Fibroblast of peridontal ligament (primary cell): ENCODE data around the gene BCAR3.
A peak's percentile ranks its signal among the peaks of the same experiment; 100 is the strongest.

Source experiments
- DNase-seq: peaks from one replicate; pipeline ENCODE4 v3.0.0-alpha.2; 2010; ENCODE audit errors: extremely low read depth

BCAR3 gene

DNA sequence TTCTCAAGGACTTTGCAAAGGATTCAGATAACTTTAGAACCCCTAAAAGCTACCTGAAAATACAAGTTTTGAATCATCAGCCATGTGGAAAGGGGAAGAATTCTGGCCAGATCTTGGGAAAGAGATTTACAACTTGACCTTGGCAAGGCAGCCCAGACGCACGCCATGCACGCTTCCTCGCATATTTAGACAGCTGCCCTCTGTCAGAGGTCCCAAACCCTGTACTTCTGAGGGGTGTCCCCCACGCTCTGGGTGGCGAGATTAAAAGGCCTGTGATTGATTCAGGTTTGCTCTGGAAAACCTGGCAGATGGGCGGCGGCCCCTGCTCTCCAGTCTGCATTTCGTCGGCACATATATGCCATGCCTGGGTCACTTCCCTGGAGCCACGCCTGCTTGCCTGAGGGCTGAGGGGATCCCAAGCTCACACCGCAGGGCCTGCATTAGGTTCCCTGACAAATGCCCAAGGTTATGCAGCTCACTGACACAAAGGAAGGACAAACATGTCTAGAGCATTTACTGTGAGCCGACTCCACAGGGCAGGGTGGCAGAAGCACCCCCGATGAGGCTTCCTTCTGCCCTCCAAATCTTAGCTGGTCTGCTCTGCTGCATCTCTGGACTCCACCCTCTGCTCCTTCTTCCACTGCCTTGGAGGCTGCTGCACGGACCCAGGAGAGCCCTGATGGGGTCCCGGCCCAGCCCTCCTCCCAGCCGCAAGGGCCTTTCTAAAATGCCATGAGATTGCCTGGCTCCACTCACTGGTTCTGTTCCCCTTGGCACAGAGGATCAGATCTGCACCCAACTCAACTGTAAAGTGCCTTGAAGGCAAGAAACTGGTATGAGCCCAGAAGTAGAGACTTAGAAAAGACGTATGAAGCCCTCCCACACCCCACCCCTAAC, 103.9 kb downstream of the BCAR3 start:
- DNase-seq = no peak

DNA sequence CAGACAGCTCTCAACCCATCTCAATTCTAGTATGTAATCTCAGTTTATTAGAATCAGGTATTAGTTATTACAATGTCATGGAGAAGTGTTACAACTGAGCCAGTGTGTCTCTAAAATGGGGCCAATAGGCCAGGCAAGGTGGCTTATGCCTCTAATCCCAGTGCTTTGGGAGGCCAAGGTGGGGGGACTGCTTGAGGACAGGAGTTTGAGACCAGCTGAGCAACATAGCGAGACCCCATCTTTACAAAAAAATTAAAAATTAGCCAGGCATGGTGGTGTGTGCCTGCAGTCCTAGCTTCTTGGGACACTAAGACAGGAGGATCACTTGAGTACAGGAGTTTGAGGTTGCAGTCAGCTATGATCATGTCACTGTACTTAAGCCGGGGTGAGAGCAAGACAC, 104.9 kb downstream of the BCAR3 start:
- no peak for DNase-seq

DNA sequence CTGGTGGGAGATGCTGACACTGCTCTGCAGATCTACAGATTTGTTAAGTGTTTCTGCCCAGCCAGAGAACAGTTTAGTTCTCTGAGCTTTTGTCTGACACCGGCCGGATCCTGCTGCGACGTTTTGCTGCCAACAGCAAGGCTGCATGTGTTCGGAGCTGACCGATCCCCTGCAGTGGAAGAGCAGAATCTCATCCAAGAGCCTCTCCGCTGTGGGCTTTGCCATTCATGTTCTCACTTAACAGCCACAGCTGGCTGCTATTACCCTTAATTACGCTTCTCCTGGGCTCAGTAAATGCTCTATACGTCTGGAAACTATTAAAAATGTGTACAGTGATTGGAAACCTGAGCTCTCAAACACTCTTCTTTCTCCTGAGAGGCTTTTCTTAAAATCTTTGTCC, 105.3 kb downstream of the BCAR3 start:
- DNase-seq = peak; percentile 95

DNA sequence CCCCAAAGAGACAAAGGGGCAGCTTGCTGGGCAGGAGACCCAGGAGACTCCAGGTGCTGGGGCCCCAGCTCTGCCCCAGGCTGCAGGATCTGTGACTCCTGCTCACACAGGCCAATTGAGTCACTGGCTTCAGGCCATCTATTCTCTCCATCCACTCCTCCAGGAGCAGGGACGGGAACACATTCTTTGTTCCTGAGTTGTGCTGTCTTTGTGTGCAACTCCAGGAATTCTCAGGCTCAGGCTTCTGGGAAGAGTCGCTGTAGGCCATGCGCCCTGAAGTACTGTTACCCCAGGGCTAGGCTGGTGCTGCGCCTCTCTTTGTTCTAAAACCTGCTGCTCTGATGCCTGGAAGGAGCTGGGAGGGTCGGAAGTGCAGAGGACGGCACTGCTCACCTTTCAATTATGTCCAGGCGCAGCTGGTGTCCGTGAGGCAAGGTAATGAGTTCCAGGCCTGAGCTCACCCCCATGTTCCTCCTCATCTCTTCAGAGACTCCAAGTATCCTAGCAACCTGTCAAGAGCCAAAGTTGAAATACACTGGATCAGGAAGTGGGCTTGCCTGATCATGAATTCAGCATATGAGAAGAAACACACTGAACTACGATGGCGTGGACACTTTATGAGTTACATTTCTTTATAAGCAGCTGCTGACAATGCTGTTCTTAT, 105.9 kb downstream of the BCAR3 start:
- DNase-seq = no peak

DNA sequence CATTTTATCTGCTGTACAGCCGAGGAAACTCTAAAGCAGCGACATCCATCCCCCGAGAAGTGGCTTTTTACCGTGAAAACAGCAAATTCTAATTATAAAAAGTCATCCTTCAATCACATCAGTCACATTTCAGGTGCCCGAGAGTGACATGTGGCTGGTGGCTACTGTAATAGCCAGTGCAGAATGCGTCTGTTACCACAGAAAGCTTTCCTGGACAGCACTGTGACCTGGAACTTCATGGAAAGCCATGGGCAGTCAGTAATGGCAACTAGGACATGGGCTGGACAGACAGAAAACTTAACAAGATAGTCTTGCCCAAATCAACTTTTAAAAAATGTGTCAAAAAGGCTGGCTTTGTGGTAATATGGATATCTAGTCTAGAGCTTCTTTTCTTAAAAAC, 106.6 kb downstream of the BCAR3 start:
- DNase-seq = no peak

DNA sequence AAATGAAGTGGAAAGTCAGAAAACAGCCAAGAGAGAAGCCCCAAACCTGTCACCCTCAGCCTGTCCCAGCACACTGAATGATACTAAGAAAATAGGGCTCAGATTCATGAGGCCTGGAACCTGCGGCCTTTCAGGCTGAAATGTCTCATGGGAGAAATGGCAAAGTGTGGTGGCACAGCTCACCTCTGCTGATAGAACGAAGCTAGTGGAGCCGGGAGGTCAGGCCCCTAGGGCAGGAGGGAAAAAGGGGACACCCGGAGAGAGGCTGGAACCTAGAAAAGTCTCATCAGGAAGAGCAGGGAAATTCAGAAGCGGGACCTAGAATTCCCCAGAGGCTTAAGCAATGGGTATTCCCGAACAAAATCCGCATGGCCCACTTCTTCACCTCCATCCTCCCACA, 107.1 kb downstream of the BCAR3 start:
- no peak for DNase-seq

DNA sequence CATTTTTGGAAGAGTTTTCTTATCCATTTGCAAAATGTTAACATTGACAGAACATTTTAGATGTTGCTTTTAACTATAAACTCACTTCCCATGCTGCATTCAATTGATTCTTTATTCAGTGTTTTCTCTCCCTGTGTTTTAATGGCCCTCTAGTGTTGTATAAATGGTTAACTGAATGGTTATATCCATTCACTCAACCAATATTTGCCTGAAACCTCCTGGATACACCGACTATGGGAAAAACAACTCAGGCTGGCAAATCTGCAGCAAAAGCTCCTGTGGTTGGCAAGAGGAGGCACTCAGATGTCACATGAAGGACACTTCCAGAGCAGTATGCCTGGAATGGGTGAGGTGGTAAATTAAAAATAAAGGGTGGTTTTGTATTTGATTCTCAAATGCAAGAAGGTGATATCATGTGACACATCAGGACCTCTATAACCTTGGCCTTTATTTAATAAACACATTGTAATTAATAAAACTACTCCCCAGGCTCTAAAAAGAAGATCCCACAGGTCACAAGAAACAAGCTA, 107.6 kb downstream of the BCAR3 start:
- DNase-seq = no peak

DNA sequence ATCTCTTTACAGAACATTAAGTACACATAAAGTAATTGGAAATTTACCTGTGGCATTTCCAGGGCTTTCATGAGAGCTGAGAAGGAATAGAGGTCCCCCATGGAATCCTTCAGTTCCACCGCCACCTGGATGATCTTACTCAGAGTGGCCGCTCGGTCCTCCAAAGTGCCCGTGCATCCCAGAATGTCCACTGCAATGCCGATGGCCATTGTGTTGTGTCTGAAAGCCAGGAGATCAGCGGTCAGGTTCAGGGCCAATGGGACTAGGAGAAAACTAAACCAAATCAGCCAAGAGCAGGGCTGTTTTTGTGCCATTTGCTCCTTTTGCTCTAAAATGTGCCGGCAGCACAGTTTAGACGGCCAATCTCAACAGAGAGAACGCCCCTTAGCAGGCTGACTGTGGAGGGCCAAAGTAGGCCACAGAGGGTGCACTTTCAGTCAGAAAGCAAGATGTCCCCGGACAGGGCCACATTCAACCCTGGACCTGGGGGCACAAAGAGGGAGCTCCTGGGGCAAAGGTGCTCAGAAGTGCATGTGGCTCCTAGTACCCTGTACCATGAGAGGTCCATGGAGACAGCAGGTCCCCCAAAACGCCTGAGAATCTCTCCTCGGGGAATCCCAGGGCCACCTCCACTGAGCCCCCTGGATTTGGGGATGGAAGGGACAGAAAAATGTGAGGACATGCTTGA, 109.9 kb downstream of the BCAR3 start:
- no peak for DNase-seq

DNA sequence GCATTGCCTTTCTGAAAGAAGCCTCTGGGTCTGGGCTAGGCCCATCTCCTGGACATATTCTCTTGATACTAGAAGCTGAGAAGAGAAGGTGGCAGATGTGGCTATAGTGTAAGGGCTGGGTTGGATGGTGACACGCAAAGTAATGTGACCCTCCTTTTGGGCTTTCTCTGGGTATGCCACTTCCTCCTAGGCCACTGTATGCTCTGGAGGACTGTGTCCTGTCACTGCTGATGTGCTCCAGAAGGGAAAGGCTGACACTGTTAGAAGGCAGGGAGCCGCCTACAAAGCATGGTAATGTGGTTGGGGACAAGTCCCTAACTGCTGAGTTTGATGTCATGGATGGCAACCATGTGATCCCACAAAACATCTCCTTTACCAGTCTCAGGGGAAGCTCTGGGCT, 112.1 kb downstream of the BCAR3 start:
- DNase-seq = no peak

DNA sequence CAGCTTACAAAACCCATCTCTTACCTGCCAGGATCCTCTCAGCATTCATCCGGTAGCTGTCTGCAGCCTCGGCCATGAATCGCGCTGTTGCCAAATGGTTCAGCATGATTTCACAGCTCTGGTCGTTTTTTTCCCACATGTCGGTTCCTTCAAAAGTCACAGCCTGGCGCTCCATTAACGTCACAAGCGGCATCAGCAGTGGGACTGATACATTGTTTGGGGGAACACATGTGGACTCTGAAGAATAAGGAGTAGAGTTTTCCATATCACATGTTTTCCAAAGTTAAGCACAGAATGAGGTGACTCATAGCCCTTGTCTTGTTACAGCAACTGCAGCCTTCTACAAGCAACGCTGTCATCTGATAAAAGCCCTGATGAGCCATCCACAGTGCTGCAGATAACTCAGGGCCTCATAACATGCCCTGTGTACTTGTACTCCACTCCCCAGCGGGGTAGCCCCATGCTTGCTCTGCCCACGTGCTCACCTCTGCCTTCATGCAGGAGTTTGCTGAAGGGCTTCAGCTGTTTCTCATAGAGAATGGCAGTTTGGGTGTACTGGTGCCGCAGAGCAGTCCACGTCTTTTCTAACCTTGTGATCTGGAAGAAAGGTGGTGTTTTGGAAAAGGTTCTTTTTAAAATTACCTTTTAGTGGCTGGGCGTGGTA, 114.2 kb downstream of the BCAR3 start:
- DNase-seq = peak; percentile 74

DNA sequence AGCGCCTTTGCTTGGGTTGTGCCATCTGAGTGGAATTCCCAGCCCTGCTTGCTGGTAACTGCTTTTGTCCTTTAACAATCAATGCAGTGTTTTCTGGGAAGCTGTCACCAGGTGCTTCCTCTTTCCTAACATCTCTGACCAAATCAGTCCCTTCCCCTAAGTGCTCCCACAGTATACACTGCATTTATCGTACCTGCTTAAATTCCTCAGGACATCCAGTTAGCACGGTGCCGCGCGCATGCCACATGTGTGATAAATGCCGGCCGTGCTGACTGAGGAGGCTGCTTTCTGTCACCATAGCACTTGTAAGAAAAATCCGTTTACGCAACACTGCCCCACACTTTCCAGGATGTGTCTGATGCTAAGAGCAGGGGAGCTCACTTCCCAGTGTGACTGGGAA, 115.4 kb downstream of the BCAR3 start:
- DNase-seq = no peak

DNA sequence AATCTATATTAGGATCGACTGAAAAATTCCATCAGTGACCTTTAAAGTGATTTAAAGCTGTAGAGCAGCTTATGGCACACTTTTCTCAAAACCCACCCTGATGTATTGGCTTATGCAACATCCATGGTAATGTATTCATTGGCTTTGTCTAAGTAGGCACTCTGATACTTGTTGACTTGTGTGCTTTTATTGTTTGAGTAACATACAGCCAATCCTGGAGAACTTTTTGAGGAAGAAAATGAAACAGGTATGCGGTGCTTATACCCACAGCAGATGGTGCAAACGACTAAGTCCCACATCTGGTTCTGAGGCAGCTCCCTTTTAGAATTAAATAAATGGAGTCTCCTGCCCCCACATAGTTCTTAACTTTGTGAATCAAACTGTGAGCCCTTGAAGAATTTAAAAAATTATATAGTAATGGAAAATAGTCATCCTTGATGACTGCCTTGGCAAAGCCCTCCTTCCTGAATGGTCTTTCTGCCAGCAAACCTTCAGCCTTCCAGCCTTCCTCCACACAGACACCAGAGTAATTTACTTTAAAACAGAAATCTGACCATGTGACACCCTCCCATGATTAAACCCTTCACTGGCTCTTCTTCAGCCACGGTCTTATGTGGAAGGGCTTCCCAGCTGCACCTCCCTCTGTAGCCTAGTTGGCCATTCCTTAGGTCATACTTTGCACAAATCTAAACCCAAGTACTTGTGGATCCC, 116.0 kb downstream of the BCAR3 start:
- peak; percentile 73 for DNase-seq

DNA sequence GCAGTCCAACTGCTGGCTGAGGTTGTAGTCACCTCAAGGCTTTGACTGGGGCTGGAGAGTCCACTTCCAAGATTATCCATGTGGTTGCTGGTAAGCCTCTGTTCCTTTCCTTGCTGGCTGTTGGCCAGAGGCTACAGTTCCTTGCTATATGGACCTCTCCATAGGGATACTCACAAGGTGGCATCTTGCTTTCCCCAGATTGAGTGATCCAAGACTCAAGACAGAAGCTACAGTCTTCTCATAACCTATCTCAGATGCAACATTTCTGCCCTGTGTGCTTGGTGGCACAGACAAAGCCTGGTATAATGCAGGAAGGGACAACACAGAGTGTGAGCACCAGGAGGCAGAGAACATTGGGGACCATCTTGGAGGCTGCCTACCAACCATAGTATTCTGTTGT, 121.9 kb downstream of the BCAR3 start:
- DNase-seq = no peak

DNA sequence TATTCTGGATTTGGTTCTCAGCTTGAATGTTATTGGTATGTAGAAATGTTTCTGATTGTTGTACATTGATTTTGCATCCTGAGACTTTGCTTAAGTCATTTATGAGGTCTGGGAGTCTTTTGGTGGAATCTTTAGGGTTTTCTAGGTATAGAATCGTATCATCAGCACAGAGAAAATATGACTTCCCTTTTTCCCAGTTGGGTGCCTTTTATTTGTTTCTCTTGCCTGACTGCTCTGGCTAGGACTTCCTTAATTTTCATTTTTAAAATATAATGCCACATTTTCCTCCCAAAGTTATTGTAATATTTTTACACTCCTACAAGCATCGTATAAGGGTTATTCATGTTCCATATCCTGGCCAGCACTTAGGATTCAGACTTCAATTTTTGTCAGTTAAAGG, 122.6 kb downstream of the BCAR3 start:
- DNase-seq = no peak

DNA sequence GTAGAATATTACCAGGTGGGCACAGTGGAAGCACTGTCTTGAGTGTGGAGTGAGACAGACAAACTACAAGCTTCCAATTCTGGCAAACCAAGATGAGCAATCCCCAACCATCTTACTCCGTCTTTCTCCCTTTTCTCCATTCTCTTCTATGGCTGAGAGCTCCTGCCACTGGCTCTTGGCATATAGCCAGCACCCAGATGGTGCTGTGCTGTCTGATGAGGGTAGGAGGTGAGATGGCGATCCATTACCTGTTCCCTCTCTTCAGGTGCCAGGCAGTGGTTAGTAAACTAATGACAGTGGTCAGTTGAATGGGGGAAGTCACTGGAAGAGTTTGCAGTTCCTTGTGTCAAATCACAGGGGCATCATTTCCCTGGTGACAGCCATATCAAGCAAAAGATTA, 125.3 kb downstream of the BCAR3 start:
- no peak for DNase-seq

DNA sequence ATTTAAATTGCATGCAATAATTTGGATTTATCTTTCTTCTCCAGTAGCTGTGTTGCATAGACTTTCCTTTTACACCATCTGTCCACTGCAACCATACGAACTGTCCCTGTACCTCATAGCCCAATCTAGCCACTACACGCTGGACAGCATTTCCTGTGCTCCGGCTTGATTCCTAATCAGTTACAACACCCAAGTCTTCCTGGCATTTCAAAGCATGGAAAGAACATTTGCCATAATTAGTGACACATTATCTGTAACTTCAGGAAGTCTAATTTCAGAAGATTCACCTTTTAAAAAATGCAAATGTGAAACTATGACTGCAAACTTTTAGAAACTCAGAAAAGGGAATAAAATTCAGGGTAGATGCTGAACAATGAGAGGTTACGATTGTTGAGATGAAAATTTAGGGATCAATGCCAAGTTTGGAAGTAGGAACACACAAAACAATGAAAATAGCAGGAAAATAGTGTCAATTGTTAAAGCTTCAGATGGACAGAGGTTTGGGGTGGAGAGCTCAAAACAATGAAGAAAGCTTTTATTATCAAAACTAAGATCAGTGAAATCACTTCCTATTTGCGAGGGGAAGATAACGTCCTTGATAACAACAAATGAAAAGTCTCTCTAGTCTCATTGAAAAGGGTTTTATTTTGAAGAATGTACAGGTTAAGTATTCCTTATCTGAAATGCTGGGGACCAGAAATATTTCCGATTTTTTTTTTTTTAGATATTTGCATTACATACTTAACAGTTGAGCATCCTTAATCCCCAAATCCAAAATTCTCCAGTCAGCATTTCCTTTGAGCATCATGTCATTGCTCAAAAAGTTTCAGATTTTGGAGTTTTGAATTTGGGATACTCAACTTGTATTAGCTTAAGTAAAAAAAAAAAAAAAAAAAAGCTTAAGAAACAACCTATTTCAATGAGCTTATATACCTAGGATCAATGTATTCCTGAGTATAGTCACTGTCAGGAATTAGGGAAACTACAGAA, 126.5 kb downstream of the BCAR3 start:
- no peak for DNase-seq

DNA sequence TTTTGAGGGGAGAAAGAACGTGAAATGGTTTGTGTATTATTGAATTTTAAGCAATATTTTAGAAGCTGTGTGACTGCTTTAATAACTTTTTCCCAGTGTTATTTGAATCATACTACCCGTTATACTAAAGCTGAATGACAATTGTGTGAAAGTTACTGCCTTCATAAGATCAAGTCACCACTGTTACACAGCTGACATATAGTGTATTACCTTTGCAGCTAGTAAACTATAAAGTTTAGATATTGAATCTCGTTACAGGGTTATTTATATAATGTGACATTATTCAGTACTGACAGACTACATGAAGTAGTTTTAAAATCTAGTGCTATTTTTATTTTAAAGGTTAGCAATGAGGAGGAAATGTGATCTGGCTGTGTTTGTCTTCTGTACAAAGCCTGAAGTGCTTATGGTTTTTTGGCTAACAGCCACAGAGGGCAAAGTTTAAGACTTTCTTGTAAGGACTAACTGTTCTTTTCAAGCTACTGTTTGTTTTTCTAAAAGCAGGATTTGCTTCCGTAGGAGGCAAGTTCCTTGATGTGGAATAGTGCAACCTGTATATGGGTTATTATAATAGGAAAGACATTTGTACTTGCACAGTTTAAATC, 127.6 kb downstream of the BCAR3 start:
- peak; percentile 29 for DNase-seq

DNA sequence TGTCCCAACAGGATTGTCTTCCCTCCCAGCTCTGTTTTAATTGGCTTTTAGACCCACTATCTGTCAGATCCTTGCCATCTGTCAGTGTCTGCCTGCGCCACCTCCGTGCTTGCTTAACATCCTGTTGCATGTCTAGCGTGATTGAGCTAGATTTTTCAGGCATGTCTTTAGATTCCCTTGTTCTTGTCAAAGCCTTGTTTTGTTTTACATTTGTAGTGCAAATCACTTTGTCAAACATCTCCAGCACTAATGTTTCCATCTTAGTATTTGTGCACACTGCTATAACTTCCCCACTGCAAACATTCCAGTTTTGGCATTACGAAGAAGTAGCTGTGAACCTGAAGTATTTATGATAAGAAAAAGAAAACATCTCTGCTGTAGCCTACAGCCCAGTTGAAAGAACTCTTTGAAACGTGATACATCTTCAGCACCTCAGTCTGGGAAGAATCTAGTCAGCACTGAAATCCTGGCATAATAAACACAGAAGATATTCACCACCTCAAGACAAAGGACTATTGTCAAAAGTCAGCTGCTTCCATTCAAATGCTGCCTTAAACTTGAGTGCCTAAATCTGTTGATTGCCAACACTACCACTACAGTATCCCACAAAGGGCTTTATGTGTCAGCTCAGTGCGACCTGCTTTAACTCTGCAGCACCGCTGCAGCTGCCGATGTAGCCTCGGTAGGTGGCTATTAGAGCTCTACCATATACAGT, 128.7 kb downstream of the BCAR3 start:
- no peak for DNase-seq

DNA sequence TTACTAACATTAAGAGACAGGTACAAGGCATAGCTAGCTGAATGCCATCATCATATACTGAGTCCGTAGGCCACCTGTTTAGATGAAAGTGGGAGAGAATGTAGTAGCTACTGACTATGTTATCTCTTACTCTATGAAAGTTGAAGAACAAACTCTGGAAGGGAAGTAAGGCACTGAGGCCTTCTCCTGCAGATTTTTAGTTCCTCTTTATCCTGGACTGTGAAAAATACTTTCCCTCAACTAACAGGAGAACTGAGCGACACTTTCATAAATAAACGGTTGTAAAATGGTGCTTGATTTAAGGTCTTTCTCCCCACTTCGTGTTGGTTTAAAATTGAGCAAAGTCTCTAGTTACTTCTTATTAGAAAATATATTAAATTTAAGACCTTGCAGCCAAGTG, 131.8 kb downstream of the BCAR3 start:
- DNase-seq = no peak
